ENCODE data around the gene TANC1. TPM values are rescaled to one million over a fixed set of nuclear protein-coding genes. Genes with fewer than 3 reads are reported as not detected.

The TANC1 gene
- total and polyA plus RNA-seq, 2 donors (not counting 3 experiments of a cell fraction or from before 2014, with no cell fraction given), result 58.9 to 99.4 TPM

- peaks cover 11 to 15% of the 10 kb centered on the region in 2 experiments for H3K36me3 ChIP-seq (ENCODE audit: control insufficient read depth in 2 of 2, extremely low read depth in 1 of 2, insufficient read depth in 2 of 2, low read length in 2 of 2)
- H3K27me3 ChIP-seq (ENCODE audit: control insufficient read depth in 2 of 2, insufficient read depth in 2 of 2, low read length in 2 of 2), result no peaks in the 10 kb centered on the region
- H3K9me1 ChIP-seq (replicated peaks; ENCODE audit: control insufficient read depth, extremely low read depth, insufficient read depth, low read length), result no peaks in the 10 kb centered on the region
- no peaks in the 10 kb centered on the region for H3K9me3 ChIP-seq (replicated peaks; ENCODE audit: control insufficient read depth, insufficient read depth, low read length)
- no peak overlapping the region for H3K4me2 ChIP-seq (ENCODE audit: insufficient read depth, low read length)
- FAIRE-seq (no peak), DNase-seq (ENCODE audit: low read depth, low spot score) (no peak)
- H3K27ac ChIP-seq (ENCODE audit: insufficient read depth, low read depth, low read length), result no peak overlapping the region
- peaks cover 4% of the 10 kb centered on the region for H4K20me1 ChIP-seq (replicated peaks; ENCODE audit: control insufficient read depth, extremely low read depth, insufficient read depth, low read length)
- TF ChIP-seq POLR2AphosphoS5 (IDR thresholded peaks at IDR 0.05; ENCODE audit: insufficient read depth, low read depth, low read length) (no peak), CTCF (IDR thresholded peaks at IDR 0.05; ENCODE audit: extremely low read depth in 1 of 2, insufficient read depth in 1 of 2, low read depth in 1 of 2, low read length in 2 of 2) (no peak), MYC (IDR thresholded peaks at IDR 0.05; ENCODE audit: low read depth, low read length) (no peak), POLR2A (IDR thresholded peaks at IDR 0.05; ENCODE audit: low read depth, low read length) (no peak), FOS (IDR thresholded peaks at IDR 0.05; ENCODE audit: borderline replicate concordance, insufficient read depth, low read length) (no peak), JUN (IDR thresholded peaks at IDR 0.05; ENCODE audit: borderline replicate concordance, insufficient read depth, insufficient read length, low read depth) (no peak), EZH2 (IDR thresholded peaks at IDR 0.05; ENCODE audit: borderline replicate concordance, low read depth, low read length, severe bottlenecking) (no peak), GATA2 (IDR thresholded peaks at IDR 0.05; ENCODE audit: insufficient read depth, insufficient read length, low read depth, low read length) (no peak)
- TF ChIP-seq, protein P1, sequence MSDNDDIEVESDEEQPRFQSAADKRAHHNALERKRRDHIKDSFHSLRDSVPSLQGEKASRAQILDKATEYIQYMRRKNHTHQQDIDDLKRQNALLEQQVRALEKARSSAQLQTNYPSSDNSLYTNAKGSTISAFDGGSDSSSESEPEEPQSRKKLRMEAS (IDR thresholded peaks at IDR 0.05; ENCODE audit: insufficient read depth, insufficient read length), result no peak
- CTCF ChIA-PET, result interaction anchor here (0.6 to 1.6 kb wide), 3 partner anchors 8 to 42 kb away, joined by 3 to 5 read pairs (median 4); no protein-coding TSS in a partner anchor
- H3K4me1 ChIP-seq (ENCODE audit: control insufficient read depth, extremely low read depth, insufficient read depth, low read length), result peaks cover 34% of the 10 kb centered on the region
- BruUV-seq (replicated peaks), result no TSS peak
- H3K4me3 ChIP-seq (replicated peaks in 1 of 3; ENCODE audit: insufficient read depth in 1 of 3, low read depth in 1 of 3, low read length in 3 of 3), result no peak overlapping the region
- H3K9ac ChIP-seq (replicated peaks; ENCODE audit: extremely low read depth, insufficient read depth, low read length), result no peak overlapping the region
- intact Hi-C loops (cut with micrococcal nuclease) (no loop called here), dilution Hi-C loops (cut with MboI; ENCODE audit: extremely low pct_ligation_motif_present, low sequenced_read_pairs) (no loop called here)
- no peak overlapping the region for H2AFZ ChIP-seq (ENCODE audit: low read depth, low read length)
- POLR2A ChIA-PET, result interaction anchor here (1.3 kb wide), 1 partner anchor 10 kb away, joined by 4 read pairs; no protein-coding TSS in a partner anchor
- H3K79me2 ChIP-seq (ENCODE audit: control insufficient read depth, insufficient read depth, low read length), result peaks cover 6% of the 10 kb centered on the region
Observed at GRCh38 chr2:159160954-159161353, 192.5 kb downstream of the TANC1 start.
